HG03439 (cell line): ENCODE results near the gene ZMIZ1.

Experiments used
- ATAC-seq: cut with Tn5 transposase; IDR thresholded peaks from one replicate; pipeline ENCODE4 v1.9.1; 2021; ENCODE audit warnings: mild to moderate bottlenecking, moderate library complexity; ENCODE audit not compliant: unreplicated experiment

ZMIZ1 gene

DNA sequence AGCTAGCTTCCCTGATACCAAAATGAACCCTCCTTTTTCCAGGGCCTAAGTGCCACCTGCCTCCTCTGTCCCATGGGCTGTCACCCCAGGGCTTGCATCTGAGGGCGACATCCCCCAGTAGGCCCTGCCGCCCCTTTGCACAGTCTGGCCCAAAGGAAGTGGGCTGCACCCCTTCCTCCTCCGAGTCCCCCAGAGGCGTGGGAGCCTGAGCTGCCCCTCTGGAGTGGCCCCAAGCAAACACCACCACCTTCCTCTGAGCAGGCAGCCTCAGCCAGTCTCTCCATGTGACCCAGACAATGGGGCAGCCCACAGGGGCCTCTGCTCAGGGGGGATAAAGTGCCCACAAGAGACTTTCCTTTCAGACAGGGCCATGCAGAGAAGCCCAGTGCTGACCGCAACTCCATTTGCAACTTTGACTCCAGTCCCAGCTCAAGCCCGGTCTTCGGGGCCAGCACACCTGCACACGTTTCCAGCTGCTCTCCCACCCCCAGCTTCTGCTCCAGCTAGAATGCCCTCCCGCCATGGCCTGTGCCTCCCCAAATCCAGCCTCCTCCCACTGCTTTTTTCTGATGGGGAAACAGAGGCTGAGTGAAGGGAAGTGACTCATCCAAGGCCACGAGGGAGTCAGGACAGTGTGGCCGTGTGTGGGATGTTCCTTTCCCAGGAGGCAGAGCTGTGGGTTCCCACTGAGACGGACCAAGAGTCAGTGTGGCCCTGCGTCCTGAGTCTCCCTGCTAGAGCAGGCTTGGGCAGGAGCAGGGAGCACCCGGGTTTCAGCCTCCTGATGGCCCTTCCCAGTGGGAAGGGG lies 111.9 kb downstream of the ZMIZ1 start:
- no peak for ATAC-seq

DNA sequence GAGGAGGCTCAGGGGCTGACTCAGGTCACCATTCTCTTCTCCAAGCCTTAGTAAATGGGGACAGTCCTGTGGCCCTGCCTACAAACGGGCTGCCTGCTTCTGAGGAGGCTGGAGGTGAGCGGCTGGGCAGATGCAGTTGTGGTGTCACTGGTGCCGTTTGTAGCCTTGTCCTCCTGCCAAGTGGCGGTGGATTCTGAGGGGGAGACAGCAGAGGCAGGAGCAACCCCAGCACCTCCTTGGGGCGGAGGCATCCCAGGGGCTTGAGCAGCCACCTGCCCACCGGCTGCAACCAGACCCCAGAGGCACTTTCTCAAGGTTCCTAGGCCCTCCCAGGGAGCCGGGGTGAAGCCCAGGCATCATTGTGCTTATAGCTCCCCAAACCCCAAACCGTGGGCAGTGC lies 112.5 kb downstream of the ZMIZ1 start:
- no peak for ATAC-seq

DNA sequence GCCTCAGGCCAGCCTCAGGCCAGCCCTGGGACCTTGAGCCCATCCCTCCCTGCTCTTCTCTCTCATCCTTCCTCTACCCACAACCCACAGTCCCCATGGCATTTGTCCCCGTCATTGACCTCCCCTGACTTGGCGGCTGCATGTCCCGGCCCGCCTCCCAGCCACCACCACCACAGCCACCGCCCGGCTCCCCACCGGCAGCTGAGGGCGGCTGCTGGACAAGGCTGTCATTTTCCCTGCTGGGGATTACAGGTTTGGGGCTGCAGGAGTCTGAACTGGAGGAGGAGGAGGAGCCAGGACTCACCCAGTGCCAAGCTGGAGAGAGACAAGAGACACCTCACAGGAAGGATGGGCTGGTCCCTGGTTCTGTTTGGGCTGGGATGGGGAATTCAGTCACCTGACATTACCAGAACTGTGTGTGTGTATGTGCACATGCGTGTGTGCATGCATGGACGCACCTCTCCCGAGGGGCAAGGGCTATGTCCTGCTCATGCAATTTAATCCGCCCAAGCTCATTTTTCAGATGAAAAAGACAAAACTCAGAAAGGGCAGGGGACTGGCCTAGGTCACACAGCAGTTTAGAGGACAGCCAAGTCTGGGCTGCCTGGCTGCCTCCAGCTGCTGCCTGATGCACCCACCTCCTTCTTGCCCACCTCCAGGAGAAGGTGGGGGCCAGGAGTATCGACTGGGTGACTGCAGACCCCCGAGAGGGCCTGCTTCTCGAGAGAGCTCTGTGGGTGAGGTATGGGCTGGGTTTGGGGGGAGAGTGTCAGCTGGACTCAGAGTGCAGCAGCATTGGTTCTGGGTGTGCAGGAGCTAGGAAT lies 113.1 kb downstream of the ZMIZ1 start:
- ATAC-seq = no peak

DNA sequence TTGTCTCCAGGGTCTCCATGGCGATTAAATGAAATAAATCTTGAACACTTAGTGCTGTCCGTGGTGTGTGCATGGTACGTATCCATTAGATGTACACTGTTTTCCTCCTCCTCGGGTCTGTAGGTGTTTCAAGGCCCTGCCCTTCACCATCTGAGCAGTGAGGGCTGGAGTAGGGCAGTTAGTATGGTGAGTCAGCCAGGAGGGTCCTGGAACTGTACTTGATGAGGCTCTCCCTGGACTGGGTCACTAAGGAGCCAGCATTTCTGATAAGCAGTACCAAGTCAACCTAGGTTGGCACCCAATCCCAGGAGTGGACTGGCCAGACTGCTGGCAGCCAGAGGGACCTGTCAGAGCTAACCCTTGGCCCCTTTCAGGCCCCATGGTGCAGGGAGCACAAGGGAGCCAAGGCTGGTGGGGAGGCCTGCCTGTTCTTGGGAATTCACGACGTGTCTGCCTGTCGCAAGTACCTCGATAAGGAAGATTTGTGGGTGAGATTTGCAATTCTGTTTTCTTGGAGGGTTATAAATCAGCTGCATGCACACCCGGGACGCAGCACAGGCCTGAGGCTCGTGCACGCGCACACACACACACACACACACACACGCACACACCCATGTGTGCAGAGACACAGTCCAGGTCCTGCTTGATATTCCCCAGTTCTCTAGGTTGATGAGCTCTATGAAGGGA lies 114.2 kb downstream of the ZMIZ1 start:
- no peak for ATAC-seq

DNA sequence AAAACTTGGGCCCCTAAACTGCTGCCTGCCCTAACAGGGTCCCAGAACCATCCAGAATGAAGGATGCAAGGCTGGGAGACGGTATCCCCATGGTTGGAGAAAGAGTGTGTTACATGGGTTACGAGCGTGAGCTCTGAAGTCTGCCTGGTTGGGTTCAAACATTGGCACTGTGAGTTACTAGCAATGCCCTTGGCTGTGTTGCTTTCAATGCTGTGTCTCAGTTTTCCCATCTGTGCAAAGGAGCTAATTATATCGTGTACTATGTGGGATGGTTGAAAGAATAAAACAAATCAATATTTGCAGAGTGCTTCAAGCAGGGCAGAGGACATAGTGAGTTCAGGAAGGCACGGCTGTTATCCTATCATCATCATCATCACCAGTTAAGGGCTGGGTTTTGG lies 114.7 kb downstream of the ZMIZ1 start:
- no peak for ATAC-seq

DNA sequence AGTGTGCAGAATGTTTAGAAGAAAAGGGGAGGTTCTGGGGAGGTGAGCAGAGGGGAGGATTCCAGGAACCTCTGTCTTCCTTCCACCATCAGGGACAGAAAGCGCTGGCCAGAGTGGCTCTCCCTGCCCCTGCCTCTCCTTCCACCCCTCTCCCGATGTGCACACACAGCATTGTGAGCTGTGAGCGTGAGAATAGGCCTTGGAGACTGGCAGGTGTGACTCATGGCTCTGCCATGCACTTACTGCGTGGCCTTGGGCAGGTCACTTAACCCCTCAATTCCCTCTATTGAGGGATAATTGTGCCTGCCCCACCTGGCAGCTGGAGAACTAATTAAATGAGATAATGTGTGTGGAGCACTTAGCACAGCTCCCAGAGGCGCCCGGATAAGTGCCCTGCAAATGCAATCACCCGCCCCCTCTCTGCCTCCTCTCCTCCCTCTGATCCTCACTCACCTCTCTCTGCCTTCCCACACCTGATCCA lies 115.4 kb downstream of the ZMIZ1 start:
- ATAC-seq = no peak

DNA sequence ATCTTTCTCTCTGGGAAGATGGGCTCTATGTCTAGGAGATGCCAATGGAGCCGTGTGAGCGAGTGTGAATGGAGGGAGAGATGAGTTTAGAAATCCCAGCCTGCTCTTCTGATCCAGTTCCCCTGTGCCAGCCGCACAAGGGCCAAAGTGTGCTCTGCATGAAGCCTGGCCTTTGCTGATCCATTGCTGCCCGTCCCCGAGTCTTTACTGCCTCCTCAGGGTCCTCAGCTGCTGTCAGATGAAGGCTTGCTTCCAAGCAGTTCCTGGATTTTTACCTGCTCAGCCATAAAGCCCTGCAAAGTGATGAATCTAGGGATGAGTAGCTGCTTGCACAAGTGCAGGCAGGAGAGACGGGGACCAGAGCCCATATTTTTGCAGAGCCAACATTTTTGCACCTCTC lies 115.9 kb downstream of the ZMIZ1 start:
- no peak for ATAC-seq

DNA sequence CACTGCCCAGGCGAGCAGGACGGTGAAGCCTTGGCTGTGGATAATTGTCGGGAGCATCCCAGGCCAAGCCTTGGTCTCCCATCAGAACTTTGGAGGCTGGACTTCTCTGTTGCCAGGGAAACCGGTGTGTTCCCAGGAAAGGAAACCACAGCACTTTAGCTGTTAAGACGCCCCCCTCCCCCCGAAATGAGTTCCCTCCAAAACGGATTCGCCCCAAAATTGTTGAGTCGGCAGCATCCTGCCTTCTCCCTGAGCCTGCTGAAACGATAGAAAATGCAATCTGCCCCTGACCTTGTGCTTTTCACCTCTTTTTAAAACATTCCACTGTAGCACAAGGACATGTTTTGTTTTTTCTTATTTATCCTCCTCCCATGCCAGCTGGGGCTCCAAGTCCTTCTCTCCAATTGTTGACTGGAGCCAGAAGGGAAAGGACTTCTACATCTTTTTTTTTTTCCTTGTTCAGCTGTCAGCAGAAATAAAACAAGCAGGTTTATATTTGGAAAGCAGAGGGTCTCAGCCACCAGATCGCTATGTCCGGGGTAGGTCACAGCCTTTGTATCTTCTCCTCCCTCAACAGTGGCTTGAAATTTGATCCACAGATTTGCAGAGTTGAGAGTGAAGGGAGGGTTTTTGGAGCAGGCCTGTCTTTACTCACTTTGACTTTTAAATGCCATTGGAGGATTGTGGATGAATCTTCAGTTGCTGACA lies 116.5 kb downstream of the ZMIZ1 start:
- no peak for ATAC-seq

DNA sequence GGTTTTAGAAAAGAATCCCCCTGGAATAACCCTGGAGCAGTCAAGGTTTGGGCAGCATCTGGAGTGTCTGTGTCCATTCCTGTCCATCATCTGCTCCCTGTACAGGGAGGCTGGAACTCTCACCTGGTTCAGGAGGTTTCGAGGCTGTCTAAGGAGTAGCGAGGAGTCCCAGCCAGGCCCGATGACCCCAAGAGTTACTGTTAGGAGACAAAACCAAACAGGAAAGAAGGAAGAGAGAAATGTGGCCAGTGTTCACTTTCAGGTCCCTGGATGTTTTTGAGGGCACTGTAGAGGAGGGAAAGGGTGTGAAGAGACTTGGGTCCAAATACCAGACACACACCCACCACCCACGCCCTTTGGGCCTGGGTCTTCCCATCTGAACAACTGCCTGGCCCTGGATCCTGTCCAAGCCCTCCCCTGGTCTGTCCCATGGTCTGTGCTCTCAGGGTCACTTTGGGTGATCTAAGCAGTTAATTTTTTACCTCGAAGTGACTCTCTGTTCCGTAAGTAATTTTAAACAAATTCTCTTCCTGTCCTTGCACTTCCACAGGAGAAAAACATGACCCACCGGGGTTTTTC lies 117.1 kb downstream of the ZMIZ1 start:
- ATAC-seq = no peak

DNA sequence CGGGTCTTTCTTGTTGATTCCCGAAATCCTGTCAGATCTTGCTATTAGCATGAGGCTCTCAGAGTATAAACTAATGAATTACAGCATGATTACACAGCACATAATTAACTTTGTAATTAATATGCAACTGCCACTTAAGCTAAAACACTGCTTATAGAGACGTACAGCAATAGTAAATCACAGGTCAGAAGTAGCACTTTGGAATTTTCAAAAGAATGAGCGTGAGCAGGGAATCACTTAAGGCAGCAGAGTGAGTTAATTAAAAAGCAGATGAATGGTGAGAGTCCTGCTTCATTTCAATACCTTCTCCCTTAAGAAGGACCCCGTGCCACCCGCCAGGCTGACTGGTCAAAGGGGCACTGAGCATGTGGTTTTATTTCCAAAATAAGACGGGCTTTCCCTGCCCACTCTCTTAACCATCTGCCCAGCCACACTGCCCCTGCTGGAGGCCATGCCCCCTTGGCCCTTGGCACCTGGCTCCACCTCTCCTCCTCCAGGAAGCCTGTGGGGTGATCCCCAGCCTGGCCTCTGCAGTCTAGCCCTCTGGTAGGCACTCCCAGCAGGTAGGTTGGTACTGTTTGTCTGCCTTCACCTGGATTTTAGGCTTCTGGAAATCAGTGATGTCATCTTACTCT lies 117.8 kb downstream of the ZMIZ1 start:
- no peak for ATAC-seq

DNA sequence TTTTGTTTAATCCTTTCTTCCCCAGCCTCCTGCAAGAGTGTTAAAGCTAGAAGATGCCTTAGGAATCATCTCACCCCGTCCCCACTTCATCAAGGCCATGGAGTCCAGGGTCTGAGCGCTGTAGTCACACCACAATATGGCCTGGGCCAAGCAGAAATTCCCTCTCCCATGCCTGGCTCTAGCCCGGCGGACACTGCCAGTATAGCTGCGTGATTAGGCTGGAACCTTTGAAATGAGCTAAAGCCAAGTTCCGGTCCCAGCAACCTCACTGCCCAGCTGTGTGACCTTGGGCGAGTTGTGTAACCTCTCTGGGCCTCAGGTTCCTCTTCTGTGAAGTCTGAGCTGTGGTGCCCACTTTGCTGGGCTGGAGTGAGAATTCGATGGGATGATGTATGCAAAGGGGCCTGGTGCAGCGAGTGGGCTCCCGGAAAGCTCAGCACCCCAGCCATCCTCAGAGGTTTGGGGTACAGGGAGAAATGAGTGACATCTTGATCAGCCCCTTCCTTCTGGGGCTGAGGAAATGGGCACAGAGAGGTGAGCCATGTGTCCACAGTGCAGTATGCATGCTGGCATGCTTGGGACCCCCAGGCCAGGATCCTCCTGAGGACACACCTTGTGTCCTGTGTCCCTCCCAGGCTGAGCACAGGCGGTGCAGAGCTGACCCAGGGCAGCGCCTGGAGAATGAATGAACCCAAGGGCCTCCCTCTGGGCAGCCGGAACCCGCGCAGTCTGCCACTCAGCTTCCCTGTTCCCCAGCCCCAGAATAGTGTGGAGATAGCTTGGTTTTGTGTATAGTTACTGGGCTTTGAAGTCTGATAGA lies 118.6 kb downstream of the ZMIZ1 start:
- no peak for ATAC-seq

DNA sequence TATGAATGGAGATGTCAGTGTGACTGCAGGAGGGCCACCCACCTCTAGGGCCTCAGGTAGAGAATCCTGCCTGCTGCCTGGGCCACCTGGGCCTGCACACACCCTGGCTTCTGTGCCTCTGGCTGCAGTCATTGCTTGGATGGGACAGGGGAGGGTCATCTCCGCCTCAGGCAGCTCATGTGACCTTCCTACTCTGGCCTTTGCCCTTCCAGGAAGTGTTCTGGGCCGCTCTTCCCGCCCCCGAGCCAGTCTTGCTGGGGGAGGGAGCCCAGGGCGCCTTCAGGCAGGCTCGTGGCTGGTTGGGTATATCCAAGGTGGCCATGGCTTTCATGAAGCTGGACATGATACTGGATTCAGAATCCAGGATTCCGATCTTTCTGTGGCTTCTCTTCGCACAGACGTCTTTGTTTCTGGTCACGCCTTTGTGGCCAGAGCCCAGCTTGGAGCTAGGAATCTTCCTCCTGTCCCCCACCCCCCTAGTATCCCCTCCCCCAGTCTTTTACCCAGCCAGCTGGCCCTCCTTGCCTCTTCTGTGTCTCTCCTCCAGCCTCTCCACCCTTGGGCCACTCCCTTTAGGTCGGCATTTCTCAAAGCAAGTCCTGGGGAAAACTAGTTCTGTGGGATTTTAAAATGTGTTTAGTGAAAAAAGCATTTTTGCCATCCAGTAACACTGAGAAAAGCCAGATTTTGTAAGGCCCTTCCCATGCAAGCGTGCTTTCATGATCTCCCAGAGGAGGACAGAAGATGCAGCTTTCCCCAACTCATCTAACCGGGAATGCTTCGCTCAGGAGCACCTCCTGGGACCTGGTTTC lies 119.6 kb downstream of the ZMIZ1 start:
- no peak for ATAC-seq

DNA sequence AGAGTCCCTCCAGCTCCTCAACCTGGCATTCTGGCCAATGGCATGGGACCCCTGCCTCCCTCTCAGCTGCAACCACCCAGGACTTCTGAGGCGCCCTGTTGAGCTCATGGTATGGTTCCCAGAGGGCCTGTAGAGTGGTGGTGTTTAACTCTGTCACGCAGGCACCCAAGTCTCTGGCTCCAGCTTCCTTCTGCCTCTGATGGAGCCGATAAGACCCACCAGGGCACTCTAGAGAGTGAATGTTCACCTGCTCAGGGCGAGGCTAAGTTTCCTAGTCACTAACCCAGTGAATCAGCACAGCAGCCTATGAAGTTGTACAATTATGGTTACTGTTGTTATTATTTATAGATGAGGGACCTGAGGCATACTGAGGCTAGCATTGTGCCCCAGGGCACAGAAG lies 120.4 kb downstream of the ZMIZ1 start:
- no peak for ATAC-seq

DNA sequence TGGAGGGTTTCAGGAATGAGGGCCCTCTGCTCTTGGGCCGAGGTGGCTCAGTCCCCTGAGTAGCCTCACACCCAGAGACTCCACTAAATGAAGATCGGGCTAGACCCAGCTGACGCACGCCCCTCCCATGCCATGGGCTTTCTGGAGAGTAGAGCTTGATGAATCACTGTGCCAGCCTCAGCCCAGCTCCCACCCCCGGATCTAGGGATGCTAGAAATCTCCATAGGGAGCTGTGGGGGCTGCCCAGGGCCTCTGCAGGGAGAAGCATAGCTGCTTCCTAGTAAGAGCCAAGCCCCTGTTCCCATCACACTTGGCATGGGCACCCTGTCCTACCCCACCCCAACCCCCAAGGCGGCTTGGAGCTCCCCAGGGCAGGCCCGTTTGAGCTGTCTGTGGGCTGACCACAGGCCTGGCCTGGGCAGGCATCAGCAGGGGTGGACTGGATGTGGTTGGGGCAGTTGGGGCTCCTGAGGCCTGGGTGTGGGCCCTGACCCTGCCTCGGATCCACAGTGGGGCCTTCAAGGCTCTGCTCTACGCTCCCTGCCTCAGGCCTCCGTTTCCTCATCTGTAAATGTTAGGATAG lies 121.2 kb downstream of the ZMIZ1 start:
- ATAC-seq = no peak

DNA sequence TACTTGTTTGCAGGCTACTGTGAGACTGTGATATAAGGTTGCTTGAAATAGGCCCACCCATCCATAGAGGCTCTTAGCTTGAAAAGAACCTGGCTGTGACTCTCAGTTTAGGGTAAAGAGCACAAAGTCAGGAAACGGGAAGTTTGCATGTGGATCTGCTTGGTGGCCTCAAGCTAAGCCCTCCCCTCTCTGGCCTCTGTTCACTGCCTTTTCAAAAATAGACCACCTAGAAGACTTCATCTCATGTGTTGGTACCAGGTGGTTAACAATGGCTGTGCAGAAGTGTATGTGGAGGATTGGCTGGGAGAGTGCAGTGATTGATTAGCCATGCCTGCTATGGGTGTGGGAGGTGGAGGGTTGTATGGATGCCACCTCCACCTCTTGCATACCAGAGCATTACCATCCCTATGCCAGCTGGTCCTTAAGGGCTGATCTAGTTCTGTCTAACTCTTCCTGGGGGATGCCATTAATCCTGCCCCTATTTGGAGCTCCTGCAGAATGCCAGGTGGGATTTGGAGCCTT lies 122.0 kb downstream of the ZMIZ1 start:
- no peak for ATAC-seq

DNA sequence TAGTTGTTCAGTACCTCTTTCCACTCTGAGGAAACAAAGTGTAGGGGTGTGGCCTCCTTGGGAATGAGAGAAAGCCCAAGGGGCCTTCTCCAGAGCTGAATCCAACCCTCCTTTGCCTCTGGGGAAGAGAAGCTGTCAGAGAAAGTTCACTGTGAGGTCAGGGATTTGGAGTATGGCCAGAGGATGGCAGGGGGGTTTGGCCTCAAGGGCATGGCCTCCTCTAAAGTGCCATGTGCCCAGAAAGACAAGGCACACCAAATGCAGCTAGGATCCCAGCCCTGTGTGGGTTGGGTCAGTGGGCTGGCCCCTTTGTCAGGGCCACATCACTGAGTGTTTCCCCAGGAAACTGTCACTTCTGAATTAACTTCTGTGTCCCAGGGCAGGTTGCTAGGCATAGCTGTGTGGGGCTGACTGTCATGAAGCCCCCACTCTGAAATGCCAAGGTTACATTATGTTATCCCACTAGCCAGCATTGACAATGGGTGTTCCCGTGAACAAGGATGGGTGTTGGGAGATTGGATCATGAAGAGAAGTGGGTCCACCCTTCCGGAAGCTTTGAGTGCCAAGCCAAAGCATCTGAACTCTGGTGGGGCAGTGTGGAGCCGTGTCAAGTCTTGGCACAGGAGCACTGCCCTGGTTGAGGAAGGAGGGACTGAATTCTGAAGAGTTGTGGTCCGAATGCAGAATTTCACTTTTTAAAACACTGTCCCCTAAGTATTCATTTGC lies 123.3 kb downstream of the ZMIZ1 start:
- no peak for ATAC-seq

DNA sequence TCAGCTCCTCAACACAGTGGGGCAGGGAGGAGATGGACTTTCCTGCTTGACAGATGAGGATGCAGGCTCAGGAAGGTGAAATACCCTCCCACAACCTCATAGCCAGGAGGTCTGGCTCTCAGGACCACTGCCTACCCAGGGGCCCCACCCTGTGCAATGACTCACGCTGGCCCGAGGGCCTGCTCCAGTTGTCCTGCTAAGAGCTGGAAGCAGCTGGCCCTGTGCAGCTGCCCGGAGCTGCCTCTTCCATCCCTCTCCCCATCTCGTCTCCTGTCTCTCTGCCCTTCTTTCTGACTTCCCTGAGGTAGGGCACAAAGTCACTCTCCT lies 123.9 kb downstream of the ZMIZ1 start:
- ATAC-seq = no peak
